Measurements from ENCODE around the gene TANC1.

The TANC1 gene

GRCh38 chr2:158963071-158963470, 5.4 kb upstream of the TANC1 start:
- no peak for DNase-seq

GRCh38 chr2:158965107-158965506, 3.3 kb upstream of the TANC1 start:
- no peak for DNase-seq

GRCh38 chr2:158965641-158966040, 2.8 kb upstream of the TANC1 start:
- DNase-seq, result no peak

GRCh38 chr2:158966312-158966711, 2.1 kb upstream of the TANC1 start:
- no peak for DNase-seq

- no peak for DNase-seq
Measured at GRCh38 chr2:158967114-158967730, 1.2 kb upstream of the TANC1 start.

- DNase-seq, result no peak
Measured at GRCh38 chr2:158967731-158968395, 577 bp upstream of the TANC1 start.

GRCh38 chr2:158969162-158969714, 798 bp downstream of the TANC1 start:
- no peak for DNase-seq

GRCh38 chr2:158969715-158970240, 1.3 kb downstream of the TANC1 start:
- no peak for DNase-seq

- no peak for DNase-seq
Measured at GRCh38 chr2:158970241-158970751, 1.9 kb downstream of the TANC1 start.

GRCh38 chr2:158973116-158973956, 4.9 kb downstream of the TANC1 start:
- DNase-seq, result no peak

GRCh38 chr2:158975271-158975921, 7.0 kb downstream of the TANC1 start:
- DNase-seq, result no peak

- no peak for DNase-seq
Measured at GRCh38 chr2:158979772-158980171, 11.3 kb downstream of the TANC1 start.

GRCh38 chr2:158984604-158985135, 16.2 kb downstream of the TANC1 start:
- DNase-seq, result no peak

- DNase-seq, result no peak
Measured at GRCh38 chr2:158988501-158988900, 20.1 kb downstream of the TANC1 start.

- no peak for DNase-seq
Measured at GRCh38 chr2:158989165-158989564, 20.7 kb downstream of the TANC1 start.

GRCh38 chr2:158990397-158991214, 22.2 kb downstream of the TANC1 start:
- no peak for DNase-seq

- DNase-seq, result no peak
Measured at GRCh38 chr2:158993030-158993429, 24.6 kb downstream of the TANC1 start.

- DNase-seq, result no peak
Measured at GRCh38 chr2:158993721-158994587, 25.5 kb downstream of the TANC1 start.

GRCh38 chr2:158994920-158995676, 26.7 kb downstream of the TANC1 start:
- no peak for DNase-seq

GRCh38 chr2:158995677-158996049, 27.2 kb downstream of the TANC1 start:
- DNase-seq, result no peak
